ENCODE results near the gene VWA8.
"Not testable (repeated sequence)": the region's sequence is repeated elsewhere in the genome, so short reads cannot be mapped to it uniquely, and the experiment has no call there.

Gene VWA8

GRCh38 chr13:41639237-41639904 lies 321.5 kb downstream of the VWA8 start:
- no peak for DNase-seq

DNA sequence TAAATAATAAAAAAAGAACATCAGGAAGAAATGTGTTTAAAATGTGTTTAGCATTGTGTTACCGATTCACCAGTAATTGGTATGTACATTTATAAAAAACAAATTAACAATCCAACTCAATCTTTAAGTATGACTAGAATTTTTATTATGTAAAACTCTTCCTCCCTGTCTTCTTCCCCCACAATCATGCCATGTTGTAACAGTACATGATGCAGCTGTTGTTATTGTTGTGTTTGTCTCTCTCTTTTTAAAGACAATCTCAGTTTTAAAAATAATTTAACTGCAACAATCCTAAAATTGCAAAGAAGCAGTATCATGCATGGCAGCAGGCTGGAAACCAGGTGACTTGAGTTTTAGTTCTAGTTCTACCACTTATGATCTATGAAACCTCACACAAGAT lies 323.3 kb downstream of the VWA8 start:
- DNase-seq = no peak

- DNase-seq = not testable (repeated sequence)
These were observed 323.9 kb downstream of the VWA8 start for GRCh38 chr13:41637032-41637431.

- DNase-seq = not testable (repeated sequence)
These were observed 324.3 kb downstream of the VWA8 start for GRCh38 chr13:41636590-41636989.

DNA sequence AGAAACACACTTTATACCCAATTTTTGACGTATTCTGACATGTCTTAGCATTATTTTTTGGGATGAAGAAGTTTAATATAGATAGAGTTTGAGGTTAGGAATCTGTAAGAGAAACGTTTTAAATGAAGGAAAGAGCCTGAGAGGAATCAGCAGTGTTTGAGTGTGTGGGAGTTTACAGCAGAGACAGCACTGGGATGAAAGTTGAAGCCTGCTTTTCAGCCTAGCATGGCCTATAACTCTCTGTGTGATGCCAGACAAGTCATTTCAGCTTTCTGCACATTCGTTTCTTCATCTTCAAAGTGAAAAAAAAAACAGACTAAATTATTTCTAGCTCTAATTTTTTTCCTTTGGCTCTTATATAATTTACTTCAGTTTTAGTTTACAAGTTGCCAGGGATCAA lies 326.5 kb downstream of the VWA8 start:
- DNase-seq = no peak

GRCh38 chr13:41633776-41634175 lies 327.1 kb downstream of the VWA8 start:
- DNase-seq = no peak

- no peak for DNase-seq
These were observed 329.5 kb downstream of the VWA8 start for GRCh38 chr13:41631296-41631965.

GRCh38 chr13:41627425-41627824 lies 333.5 kb downstream of the VWA8 start:
- DNase-seq = no peak

DNA sequence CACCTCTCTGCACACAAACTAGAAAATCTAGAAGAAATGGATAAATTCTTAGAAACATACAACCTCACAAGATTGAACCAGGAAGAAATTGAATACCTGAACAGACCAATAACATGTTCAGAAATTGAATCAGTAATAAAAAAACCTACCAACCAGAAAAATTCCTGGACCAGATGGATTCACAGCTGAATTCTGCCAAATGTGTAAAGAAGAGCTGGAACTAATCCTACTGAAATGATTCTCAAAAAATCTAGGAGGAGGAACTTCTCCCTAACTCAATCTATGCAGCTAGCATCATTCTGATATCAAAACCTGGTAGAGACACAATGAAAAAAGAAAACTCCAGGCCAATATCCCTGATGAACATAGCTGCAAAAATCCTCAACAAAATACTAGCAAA lies 336.9 kb downstream of the VWA8 start:
- no peak for DNase-seq

DNA sequence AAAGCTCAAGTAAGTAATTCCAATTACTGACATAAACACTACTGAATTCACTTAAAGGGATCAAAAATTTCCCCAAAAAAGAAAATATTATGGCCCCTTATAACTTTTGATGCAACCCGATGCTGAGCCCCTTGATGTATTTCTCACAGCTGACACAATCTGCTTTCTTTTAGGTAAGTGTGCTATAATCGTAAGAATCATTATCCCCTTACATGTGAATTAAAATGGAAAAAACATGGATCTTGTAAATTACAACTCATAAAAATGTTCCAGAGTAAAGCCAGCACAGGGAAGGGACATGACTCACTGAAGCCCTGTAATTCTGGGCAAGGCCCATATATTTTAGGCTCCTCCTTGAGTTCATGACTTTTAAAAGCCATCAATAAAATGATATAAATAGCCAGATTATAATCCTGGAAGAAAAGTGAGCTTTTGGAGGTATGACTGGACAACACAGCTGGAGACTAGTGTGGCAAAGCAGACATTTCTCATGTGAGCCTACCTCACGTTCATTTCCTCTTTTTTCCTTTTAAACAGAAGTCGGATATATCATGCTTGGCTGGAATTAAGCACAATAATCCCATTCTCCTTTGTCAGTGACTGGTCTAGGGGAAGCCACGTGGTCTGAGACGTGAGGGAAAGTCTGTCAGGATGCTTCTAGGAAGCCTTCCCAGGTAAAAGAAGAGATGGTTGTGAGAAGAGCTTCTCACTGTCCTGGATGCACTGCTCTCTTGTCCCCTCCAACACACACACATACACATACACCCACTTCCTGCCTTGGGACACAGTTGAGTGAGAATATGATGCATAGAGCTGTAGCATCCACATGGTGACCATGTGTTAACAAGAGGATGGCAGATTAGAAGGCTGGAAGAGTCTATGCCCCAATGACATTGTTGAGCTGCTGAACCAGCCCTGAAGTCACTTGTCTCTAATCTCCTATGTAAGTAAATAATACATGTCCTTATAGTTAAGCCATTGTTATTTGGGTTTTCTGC lies 338.2 kb downstream of the VWA8 start:
- DNase-seq = no peak

DNA sequence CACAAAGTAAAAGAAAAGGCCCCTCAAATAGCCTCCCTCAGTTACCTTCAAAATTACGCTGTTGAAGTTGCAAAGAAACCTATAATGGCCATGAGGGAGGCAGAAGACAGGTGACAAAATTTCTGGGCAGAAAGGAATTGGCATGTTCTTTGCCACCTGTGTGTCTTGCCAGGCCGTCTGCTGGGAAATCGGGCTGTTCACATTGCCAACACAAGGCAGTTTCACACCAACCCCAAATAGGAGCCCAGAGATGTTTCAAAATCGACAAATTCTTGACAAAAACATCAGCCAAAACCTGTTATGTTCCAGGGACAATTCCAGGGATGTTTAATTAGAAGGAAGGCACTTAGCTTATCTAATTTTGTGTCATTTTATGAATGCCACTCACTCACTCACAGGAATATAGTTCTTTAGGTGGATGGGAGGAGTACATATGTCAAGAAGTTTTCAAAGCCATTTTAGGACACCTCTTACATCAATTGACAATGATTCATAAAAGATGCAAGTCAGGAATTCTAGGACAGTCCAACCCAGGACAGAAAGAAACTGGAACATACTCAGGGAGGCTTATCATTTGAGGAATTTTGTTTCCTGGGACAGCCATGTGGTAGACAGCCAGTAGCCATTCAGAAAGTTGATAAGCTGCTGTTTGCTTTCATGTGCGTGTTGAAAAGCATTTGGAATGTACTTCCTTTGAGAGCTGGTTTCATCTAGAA lies 339.0 kb downstream of the VWA8 start:
- no peak for DNase-seq

DNA sequence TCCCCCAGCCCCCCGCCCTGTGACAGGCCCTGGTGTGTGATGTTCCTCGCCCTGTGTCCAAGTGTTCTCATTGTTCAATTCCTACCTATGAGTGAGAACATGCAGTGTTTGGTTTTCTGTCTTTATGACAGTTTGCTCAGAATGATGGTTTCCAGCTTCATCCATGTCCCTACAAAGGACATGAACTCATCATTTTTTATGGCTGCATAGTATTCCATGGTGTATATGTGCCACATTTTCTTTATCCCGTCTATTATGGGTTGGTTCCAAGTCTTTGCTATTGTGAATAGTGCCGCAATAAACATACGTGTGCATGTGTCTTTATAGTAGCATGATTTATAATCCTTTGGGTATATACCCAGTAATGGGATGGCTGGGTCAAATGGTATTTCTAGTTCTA lies 343.3 kb downstream of the VWA8 start:
- not testable (repeated sequence) for DNase-seq

GRCh38 chr13:41616151-41616550 lies 344.8 kb downstream of the VWA8 start:
- DNase-seq = no peak

DNA sequence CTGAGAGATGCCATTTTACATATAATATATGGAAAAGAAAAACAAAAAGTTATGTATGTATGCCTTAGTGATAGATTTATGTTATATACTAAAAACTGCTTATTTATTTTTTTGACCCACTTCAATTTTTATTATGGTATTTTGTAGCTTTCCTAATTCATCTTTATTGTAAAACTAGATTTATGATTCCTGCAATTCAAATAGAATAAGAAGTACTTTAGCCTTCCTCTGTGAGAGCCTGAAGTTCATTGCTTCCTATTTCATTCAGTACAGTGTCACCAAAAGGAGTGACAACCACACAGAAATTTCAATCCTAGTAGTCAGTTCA lies 345.4 kb downstream of the VWA8 start:
- DNase-seq = no peak

- no peak for DNase-seq
These were observed 346.0 kb downstream of the VWA8 start for GRCh38 chr13:41614671-41615527.

DNA sequence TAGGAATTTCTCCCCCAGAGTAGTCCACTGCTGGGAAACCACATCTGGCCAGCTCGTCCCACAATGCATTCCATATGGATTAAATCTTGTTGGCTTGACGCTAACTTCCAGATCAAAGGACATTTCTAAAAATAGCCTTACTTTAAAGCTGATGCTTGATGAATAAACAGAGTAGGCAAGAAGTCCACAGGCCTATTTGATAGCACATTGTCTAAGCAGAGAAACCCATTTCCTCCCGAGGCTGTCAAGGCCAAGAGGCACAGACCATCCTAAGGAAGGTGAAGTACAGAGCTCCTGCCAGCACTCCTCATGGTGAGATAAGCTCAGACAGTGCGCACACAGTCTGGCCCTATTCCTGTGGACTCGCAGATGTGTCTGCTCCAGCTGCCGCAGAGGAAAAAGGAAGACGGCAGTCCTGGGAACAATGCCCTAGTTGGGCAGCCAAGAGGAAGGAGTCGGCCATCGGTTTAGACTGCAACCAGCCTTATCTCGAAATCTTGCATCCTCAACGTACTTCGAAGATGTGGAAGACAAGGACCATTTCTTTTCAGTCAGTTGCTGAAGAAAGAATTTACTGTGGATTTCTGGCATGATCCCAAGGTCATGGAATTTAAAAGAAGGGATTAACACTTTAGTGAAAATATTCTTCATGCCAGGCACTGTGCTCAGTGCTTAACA lies 346.8 kb downstream of the VWA8 start:
- no peak for DNase-seq

GRCh38 chr13:41613471-41613870 lies 347.4 kb downstream of the VWA8 start:
- no peak for DNase-seq

DNA sequence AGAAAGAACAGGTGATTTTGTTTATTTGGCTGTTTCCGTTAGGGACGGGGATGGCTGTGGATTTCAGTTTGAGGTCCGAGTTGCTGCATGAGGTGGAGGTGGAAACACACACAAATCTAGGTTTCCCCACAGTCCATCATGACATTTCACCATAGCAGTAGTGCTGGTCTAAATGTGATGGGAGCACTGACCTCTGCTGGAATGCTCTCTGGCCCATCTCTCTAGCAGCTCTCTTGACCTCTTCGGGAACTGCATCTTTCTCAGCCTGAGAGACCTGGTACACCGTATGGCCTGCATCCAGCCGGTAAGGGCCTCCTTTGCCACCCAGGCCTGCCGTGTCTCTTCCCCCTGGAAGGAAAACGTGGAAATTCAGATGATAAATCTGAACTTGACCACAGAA lies 349.5 kb downstream of the VWA8 start:
- no peak for DNase-seq

- DNase-seq = peak; percentile 83
These were observed 350.5 kb downstream of the VWA8 start for GRCh38 chr13:41610404-41610803.

DNA sequence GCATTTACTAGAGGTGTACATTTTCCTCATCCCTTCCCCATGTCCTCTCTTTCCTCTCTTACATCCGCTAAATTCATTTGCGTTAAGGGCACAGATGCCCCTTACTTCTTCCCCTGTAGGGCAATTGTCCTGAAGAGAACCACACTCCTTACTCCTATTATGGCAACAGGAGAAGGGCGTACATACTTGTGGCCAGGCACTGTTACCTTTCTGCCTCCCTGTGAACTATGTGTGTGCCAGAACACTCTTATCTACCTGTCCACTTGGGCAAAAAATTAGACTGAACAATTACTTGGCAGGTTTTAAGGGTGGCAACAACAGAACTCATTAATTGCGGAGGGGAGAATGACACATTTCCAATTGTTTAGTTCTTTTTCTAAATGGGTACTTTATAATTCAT lies 351.1 kb downstream of the VWA8 start:
- DNase-seq = no peak

DNA sequence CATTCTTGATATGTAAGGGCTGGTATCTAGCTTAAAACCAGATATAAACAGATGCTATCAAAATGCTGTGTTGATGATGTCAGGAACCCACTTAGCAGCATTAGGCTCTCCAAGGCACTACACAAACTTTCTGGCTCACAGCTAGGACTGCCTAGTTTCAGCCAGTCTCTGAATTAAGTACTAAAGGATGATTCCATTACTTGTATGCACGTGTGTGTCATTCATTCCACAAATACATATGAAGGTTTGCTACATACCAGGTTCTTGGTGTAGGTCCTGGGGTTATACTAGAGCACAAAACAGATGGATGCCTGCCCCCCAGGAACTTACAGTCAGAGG lies 352.1 kb downstream of the VWA8 start:
- no peak for DNase-seq
